HG03280 (cell line): ENCODE measurements around the gene ZNF385C.
A peak's percentile ranks its signal among the peaks of the same experiment; 100 is the strongest.

ENCODE experiments used
- ATAC-seq: cut with Tn5 transposase; IDR thresholded peaks from one replicate; pipeline ENCODE4 v1.9.1; 2021; ENCODE audit warnings: mild to moderate bottlenecking, moderate library complexity; ENCODE audit not compliant: unreplicated experiment

Gene ZNF385C

GRCh38 chr17:42051645-42052044 is 46.6 kb downstream of the ZNF385C start:
- no peak for ATAC-seq

- ATAC-seq: no peak
Observed at GRCh38 chr17:42051013-42051400, 47.3 kb downstream of the ZNF385C start.

DNA sequence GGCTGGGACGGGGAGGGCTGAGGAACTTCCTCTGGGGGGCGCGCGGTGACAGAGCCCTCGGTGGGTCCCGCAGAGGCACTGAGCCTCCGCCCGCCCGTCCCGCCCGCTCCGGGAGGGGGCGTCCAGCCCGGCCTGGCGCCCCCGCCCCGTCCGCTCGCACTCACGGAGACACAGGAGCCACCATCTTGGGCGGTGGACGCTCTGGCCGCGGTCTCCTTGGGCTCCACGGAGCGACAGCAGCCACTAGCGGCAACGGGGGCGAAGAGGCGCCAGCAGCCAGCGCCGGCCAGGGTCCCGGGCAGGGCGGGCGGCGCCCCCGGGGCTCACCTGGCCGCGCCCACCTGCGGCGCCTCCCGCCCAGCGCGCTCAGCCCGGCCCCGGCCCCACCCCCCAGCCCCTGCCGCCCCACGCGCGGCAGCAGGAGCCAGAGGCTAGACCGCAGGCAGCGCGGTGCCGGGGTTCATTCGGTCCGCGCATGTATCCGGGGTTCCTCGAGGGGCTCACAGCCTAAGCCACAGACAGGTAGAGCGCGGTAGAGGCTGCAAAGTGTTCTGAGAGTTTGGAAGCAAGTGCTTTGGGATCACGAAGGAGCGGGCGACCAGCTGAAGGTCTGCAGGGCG is 47.8 kb downstream of the ZNF385C start, which contains the start of gene C17orf113:
C17orf113 (minus strand) TSS at position 209 of the 620 bp plus-strand sequence. CDS start 7,225 bp downstream, outside the sequence.
- ATAC-seq: no peak

DNA sequence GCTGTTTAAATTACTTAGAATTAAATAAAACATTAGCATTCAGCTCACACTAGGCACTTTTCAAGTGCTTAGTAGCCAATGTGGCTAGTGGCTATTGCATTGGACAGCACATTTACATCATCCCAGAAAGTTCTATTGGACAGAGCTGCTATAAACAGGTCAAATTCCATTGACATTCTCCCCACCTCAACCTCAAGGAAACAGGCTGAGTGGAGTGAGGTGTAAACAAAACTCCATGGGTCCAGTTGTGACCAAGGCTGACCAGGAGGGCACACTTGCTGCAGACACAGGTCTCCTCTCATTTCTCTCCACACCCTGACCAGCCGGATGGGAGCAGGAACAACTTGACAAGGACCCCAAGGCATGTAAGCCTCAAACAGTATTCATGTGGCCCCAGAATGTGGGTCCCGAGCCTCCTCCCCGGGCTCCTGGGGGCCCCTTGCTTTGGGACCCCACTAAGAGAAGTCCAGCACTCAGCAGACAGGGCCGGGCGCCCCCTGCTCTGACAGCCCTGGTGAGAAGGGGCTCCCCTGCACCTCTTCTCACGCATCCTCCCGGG is 48.4 kb downstream of the ZNF385C start:
- no peak for ATAC-seq

DNA sequence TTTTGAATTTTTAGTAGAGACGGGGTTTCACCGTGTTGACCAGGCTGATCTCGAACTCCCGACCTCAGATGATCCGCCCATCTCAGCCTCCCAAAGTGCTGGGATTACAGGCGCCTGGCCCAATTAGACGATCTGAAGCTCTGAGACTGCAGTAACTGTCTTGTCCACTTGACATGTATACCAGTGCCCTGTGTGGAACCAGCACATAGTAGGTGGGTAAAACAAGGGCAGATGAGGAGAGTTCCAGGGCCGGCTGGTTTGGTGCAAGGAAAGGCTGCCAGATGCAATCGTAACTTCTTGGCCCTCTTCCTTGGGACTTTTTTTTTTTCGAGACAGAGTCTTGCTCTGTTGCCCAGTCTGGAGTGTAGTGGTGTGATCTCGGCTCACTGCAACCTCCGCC is 50.9 kb downstream of the ZNF385C start:
- ATAC-seq: no peak

DNA sequence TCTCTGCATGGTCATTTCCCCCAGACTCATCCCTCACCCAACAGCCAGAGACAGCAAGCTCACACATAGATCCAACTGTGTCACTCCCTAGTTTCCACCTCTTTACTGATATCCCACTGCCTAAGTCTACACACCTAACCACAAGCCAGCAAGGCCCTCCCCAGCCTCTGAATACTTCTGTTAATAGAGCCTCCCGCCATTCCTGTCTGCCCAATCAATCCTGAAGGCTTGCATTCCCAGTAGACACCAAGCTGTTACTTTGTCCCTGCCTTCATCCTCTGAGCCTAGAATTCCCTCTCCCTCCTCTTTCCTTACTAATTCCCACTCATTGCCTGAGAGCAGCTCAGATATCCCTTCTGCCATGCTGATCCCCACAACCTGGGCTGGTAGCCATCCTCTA is 52.6 kb downstream of the ZNF385C start:
- no peak for ATAC-seq

GRCh38 chr17:42042598-42043319 is 55.5 kb downstream of the ZNF385C start:
- no peak for ATAC-seq

DNA sequence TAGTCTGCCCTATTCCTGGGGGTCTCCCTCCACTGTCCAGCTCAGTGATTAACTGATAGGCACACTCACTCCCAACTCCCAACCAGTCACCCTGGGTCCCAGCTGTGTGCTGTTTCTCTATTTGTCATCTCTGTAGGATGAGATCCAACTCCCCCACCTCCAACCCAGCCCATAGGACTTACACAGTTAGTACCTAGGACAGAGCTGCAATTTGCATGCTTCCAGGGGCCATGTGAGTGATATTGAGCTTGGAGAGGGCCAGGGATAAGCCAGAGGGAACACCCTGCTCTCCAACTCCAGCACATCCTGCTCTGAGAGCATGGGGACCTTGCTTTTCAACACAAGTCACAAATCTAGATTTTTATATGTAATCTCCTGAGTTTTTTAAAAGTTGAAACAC is 56.7 kb downstream of the ZNF385C start:
- ATAC-seq: no peak

DNA sequence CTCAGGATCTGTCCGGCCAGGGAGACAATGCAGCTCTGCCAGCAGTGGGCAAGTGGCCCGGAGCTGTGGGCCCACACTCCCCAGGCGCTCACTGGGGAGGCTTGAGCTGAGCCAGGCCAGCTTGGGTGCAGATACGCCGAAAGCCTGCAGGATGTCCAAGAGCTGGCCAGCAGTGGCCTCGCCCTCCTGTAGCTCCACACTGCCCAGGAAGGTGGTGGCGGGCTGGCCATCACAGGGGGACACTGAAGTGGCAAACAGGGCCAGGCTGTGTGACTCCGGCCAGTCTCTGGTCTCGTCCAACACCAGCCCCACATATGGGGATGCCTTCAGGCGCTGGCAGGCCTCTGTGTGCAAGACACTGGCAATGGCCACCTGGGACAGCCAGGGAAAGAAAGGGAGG is 57.5 kb downstream of the ZNF385C start:
- ATAC-seq: no peak

DNA sequence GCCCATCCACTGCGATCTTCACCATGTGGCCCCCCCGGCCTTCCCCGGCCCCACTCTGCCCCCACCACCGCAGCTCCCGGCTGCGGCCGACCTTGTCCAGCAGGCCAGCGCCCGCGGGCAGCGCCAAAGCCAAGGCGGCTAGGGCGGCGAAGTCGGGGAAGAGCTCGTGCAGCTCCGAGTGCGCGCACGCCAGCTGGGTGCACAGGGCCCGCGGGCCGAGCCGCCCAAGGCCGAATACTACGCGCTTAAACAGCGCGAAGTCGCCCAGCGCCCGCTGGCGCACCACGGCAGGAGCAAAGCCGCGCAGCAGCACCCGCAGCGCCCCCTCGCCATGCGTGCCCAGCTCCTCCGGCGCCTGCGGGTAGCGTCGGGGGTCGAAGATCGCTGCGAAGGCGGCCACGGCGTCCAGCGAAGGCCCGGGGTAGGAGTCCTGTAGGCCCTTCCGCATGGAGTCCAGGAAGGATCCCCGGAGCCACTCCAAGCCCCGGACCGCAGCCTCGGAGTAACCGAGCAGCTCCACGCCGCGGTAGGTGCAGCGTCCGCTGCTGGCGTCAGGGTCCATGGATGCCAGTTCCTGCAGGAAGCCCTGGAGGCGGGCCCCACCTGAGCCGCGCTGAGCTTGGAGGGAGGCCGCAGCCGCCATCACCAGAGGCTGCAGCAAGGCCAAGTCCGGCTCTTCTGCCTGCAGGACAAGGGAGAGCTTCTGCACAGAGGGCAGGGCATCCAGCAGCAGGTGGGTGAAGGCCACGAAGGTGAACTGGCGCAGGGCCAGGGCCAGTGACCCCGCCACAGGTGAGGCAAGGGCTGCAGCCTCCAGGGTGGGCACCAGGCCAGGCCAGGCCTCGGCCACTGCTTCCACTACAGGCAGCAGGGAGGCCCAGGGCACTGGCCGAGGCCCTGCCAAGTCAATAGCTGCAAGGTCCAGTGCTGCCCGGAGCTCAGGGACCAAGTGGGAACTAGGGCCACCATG is 58.2 kb downstream of the ZNF385C start:
- ATAC-seq: no peak

- ATAC-seq: no peak
Observed at GRCh38 chr17:42038221-42038973, 59.9 kb downstream of the ZNF385C start.

GRCh38 chr17:42034059-42034458 is 64.2 kb downstream of the ZNF385C start:
- ATAC-seq: no peak

DNA sequence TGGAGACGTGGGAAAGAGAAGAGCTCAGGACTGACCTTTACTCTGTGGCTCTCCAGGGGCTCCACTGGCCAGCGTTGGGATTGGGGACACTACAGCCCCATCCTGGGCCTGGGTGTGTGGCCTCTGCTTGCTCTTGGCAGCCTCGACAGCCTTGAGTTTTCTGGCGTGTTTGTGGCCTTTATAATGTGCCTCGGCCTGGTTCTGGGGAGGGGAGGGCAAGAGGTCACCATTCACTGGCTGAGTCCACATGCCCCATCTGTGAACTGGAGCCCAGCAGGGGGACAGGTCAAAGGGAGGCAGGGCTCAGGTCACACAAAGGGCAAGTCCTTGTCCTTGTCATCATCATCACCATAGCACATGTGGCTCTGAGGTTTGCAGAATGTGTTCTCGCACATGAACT is 66.7 kb downstream of the ZNF385C start:
- no peak for ATAC-seq

GRCh38 chr17:42028791-42029127 is 69.5 kb downstream of the ZNF385C start:
- ATAC-seq: no peak

DNA sequence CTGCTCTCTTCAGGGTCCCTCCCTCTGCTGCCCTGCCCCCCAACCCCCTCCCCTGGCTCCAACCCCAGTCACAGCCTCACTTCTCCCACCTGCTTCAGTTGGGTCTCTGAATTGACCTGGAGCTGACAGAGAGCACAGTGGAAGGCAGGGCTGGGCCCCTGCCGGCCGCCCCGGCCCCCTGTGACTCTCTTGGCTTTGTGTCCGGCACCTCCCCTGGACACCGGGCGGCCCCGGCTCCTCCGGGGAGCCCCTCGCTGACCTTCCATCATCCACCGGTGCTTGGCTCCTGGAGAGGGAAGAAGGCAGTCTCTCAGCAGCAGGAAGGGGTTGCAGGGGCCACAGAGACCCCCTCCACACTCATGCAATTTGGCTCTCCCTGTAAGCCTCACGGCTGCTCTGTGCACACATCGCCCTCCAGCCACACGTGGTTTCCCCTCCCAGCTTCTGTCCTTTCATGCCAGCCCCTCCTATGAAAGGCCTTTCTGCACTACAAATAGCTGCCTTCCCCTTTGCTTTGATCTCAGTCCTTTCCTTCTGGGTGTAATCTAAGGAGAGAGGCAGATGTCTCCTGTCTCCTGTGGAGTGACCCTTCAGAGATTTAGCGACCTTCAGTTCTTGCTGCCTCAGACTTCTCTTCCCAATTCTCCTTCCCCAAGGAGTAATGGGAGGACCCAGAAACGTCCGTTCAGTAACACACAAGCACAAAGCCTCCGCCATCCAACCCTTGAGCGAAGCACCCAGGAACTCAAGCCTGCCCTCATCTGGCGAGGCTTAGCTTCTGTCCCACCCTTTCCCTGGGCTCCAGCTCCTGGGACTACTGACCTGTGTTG is 70.1 kb downstream of the ZNF385C start:
- no peak for ATAC-seq

DNA sequence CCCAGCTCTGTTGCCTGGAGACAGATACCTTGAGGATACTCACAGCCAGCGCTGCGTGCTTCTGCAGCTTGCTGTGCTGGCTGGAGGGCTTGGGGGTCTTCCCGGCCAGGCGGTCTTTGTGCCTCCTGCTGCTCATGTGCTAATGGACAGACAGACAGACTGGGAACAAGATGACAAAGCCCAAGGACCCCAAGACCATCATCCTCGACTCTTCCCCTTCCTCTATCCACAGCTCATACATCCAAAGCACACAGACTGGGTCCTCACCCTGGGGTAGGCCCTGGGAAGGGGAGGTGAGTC is 70.7 kb downstream of the ZNF385C start:
- no peak for ATAC-seq

GRCh38 chr17:42026857-42027589 is 71.2 kb downstream of the ZNF385C start:
- ATAC-seq: no peak

- no peak for ATAC-seq
Observed at GRCh38 chr17:42025936-42026335, 72.3 kb downstream of the ZNF385C start.

- ATAC-seq: peak; percentile 22
Observed at GRCh38 chr17:42025191-42025579, 73.1 kb downstream of the ZNF385C start.
